ENCODE measurements around the gene PROX1. TPM values are rescaled to one million over a fixed set of nuclear protein-coding genes. Genes with fewer than 3 reads are reported as not detected.

Gene PROX1
- total RNA-seq, 1 donor from 2014 or later: 4.8 TPM

DNA sequence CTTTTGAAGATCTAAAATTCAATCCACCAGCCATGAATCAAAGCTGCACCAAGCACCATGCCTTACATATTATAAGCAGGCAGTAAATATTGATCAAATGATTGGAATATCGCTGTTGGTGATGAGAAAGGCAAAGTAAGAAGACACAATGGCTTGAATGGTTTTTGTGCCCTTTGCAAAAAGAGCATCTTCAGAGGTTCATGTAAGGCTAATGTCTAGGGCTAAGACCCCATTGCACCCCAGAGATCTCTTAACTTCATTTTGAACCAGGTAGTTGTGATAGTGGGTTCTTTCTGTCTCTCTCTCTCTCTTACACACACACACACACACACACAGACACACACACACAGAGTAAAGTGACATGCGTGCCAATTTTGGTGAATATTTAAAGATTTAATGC is 12.0 kb downstream of the PROX1 start:
- TF ChIP-seq, protein P1, sequence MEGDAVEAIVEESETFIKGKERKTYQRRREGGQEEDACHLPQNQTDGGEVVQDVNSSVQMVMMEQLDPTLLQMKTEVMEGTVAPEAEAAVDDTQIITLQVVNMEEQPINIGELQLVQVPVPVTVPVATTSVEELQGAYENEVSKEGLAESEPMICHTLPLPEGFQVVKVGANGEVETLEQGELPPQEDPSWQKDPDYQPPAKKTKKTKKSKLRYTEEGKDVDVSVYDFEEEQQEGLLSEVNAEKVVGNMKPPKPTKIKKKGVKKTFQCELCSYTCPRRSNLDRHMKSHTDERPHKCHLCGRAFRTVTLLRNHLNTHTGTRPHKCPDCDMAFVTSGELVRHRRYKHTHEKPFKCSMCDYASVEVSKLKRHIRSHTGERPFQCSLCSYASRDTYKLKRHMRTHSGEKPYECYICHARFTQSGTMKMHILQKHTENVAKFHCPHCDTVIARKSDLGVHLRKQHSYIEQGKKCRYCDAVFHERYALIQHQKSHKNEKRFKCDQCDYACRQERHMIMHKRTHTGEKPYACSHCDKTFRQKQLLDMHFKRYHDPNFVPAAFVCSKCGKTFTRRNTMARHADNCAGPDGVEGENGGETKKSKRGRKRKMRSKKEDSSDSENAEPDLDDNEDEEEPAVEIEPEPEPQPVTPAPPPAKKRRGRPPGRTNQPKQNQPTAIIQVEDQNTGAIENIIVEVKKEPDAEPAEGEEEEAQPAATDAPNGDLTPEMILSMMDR (IDR thresholded peaks at IDR 0.05; ENCODE audit: insufficient read depth, low read depth, low read length): no peak
- TF ChIP-seq EZH2 (IDR thresholded peaks at IDR 0.05; ENCODE audit: insufficient read depth, low read length): no peak
- H3K9ac ChIP-seq (ENCODE audit: low read length): no peak overlapping the region
- no peak overlapping the region for H3K4me2 ChIP-seq (ENCODE audit: low read length)
- no peak overlapping the region for H3K4me3 ChIP-seq (ENCODE audit: insufficient read depth, low read depth, low read length)
- peaks cover 5% of the 10 kb centered on the region for H3K9me3 Mint-ChIP-seq (ENCODE audit: unreplicated experiment)
- H3K4me1 ChIP-seq (ENCODE audit: insufficient read depth, low read length): peaks cover 8% of the 10 kb centered on the region
- peaks cover 8% of the 10 kb centered on the region for H3K27me3 Mint-ChIP-seq (ENCODE audit: low read depth, unreplicated experiment)
- H3K36me3 Mint-ChIP-seq (ENCODE audit: low read depth, unreplicated experiment): peaks cover 11% of the 10 kb centered on the region
- peaks cover 2% of the 10 kb centered on the region for H3K27me3 ChIP-seq (ENCODE audit: insufficient read depth, low read length)
- DNase-seq (ENCODE audit: low read depth): no peak
- H3K27ac ChIP-seq (ENCODE audit: low read depth, low read length): no peak overlapping the region
- H3K79me2 ChIP-seq (ENCODE audit: insufficient read depth, low read length): no peaks in the 10 kb centered on the region
- H3K4me1 Mint-ChIP-seq (ENCODE audit: low read depth, unreplicated experiment): peaks cover 3% of the 10 kb centered on the region
- no peaks in the 10 kb centered on the region for H4K20me1 ChIP-seq (ENCODE audit: insufficient read depth, low read length)
- no peaks in the 10 kb centered on the region for H3K9me3 ChIP-seq (ENCODE audit: insufficient read depth, low read depth, low read length)
- no peak overlapping the region for H3K4me3 Mint-ChIP-seq (ENCODE audit: unreplicated experiment)
- no peaks in the 10 kb centered on the region for H3K36me3 ChIP-seq (ENCODE audit: insufficient read depth, low read length)
- H3K27ac Mint-ChIP-seq (ENCODE audit: unreplicated experiment): no peak overlapping the region
- no peak for FAIRE-seq
- H2AFZ ChIP-seq (ENCODE audit: low read depth, low read length): no peak overlapping the region

DNA sequence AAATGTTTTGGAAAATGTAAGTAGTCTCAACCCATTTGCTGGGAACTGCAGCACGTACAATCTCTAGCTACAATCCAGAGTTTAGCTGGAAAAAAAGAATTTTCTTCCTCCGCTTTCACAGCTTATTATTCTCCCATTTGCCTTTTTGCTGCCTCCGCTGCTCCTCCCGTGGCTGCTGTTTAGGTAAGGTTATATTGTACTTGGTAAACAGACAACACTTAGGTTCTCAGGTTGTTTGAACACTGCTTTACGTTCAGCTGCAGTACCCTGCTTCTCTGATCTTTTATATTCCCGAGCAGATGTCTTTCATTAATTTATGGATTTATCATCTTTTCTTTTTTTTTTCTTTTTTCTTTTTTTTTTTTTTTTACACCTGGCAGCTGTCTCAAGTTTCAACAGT is 14.3 kb downstream of the PROX1 start:
- TF ChIP-seq, protein P1 (IDR thresholded peaks at IDR 0.05; ENCODE audit: insufficient read depth, low read depth, low read length): no peak
- no peak for TF ChIP-seq EZH2 (IDR thresholded peaks at IDR 0.05; ENCODE audit: insufficient read depth, low read length)
- Mint-ChIP-seq H3K4me3 (ENCODE audit: unreplicated experiment) (no peak overlapping the region), H3K27me3 (ENCODE audit: low read depth, unreplicated experiment) (peaks cover 4% of the 10 kb centered on the region), H3K9me3 (ENCODE audit: unreplicated experiment) (peaks cover 5% of the 10 kb centered on the region), H3K36me3 (ENCODE audit: low read depth, unreplicated experiment) (peaks cover 9% of the 10 kb centered on the region), H3K27ac (ENCODE audit: unreplicated experiment) (no peak overlapping the region), H3K4me1 (ENCODE audit: low read depth, unreplicated experiment) (peaks cover 3% of the 10 kb centered on the region)
- Histone ChIP-seq H3K4me3 (ENCODE audit: insufficient read depth, low read depth, low read length) (no peak overlapping the region), H3K79me2 (ENCODE audit: insufficient read depth, low read length) (no peaks in the 10 kb centered on the region), H3K36me3 (ENCODE audit: insufficient read depth, low read length) (no peaks in the 10 kb centered on the region), H2AFZ (ENCODE audit: low read depth, low read length) (no peak overlapping the region), H3K27me3 (ENCODE audit: insufficient read depth, low read length) (peaks cover 2% of the 10 kb centered on the region), H3K4me1 (ENCODE audit: insufficient read depth, low read length) (peaks cover 8% of the 10 kb centered on the region), H4K20me1 (ENCODE audit: insufficient read depth, low read length) (no peaks in the 10 kb centered on the region), H3K9me3 (ENCODE audit: insufficient read depth, low read depth, low read length) (no peaks in the 10 kb centered on the region), H3K27ac (ENCODE audit: low read depth, low read length) (no peak overlapping the region), H3K4me2 (ENCODE audit: low read length) (peak overlapping the region; percentile 17), H3K9ac (ENCODE audit: low read length) (no peak overlapping the region)
- DNase-seq (ENCODE audit: low read depth) (no peak), FAIRE-seq (no peak)

DNA sequence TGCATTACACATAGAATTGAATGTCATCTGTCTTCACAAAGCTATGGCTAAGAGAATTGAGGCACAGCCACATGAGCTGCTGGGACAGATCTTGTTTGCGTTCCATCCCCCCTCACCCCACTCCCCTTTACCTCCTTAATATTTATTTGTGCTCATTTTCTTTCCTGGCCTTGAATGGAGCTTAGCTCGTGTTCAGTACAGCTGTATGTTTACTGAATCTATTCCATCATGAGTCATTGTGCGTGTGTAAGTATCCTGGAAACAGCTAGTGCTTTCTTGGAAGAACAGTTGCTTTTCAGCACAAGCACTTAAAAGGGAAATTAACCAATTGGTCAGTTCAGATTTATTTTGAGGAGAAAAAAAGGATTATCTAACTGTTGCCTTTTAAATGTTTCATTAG is 14.7 kb downstream of the PROX1 start:
- H3K27ac ChIP-seq (ENCODE audit: low read depth, low read length): no peak overlapping the region
- peaks cover 6% of the 10 kb centered on the region for H3K36me3 Mint-ChIP-seq (ENCODE audit: low read depth, unreplicated experiment)
- no peaks in the 10 kb centered on the region for H3K79me2 ChIP-seq (ENCODE audit: insufficient read depth, low read length)
- H2AFZ ChIP-seq (ENCODE audit: low read depth, low read length): no peak overlapping the region
- H3K4me3 Mint-ChIP-seq (ENCODE audit: unreplicated experiment): no peak overlapping the region
- FAIRE-seq: no peak
- H3K4me1 ChIP-seq (ENCODE audit: insufficient read depth, low read length): peaks cover 8% of the 10 kb centered on the region
- peaks cover 2% of the 10 kb centered on the region for H3K27me3 Mint-ChIP-seq (ENCODE audit: low read depth, unreplicated experiment)
- no peaks in the 10 kb centered on the region for H3K9me3 ChIP-seq (ENCODE audit: insufficient read depth, low read depth, low read length)
- H3K9me3 Mint-ChIP-seq (ENCODE audit: unreplicated experiment): peaks cover 5% of the 10 kb centered on the region
- H3K36me3 ChIP-seq (ENCODE audit: insufficient read depth, low read length): no peaks in the 10 kb centered on the region
- H3K9ac ChIP-seq (ENCODE audit: low read length): no peak overlapping the region
- no peaks in the 10 kb centered on the region for H4K20me1 ChIP-seq (ENCODE audit: insufficient read depth, low read length)
- peaks cover 3% of the 10 kb centered on the region for H3K4me1 Mint-ChIP-seq (ENCODE audit: low read depth, unreplicated experiment)
- H3K27ac Mint-ChIP-seq (ENCODE audit: unreplicated experiment): no peak overlapping the region
- H3K4me2 ChIP-seq (ENCODE audit: low read length): peak overlapping the region; percentile 17
- H3K27me3 ChIP-seq (ENCODE audit: insufficient read depth, low read length): peaks cover under 1% of the 10 kb centered on the region
- TF ChIP-seq EZH2 (IDR thresholded peaks at IDR 0.05; ENCODE audit: insufficient read depth, low read length): no peak
- TF ChIP-seq, protein P1 (IDR thresholded peaks at IDR 0.05; ENCODE audit: insufficient read depth, low read depth, low read length): no peak
- peak; percentile 66 for DNase-seq (ENCODE audit: low read depth)
- no peak overlapping the region for H3K4me3 ChIP-seq (ENCODE audit: insufficient read depth, low read depth, low read length)
